ENCODE results near the gene BUD31.

BUD31 gene

DNA sequence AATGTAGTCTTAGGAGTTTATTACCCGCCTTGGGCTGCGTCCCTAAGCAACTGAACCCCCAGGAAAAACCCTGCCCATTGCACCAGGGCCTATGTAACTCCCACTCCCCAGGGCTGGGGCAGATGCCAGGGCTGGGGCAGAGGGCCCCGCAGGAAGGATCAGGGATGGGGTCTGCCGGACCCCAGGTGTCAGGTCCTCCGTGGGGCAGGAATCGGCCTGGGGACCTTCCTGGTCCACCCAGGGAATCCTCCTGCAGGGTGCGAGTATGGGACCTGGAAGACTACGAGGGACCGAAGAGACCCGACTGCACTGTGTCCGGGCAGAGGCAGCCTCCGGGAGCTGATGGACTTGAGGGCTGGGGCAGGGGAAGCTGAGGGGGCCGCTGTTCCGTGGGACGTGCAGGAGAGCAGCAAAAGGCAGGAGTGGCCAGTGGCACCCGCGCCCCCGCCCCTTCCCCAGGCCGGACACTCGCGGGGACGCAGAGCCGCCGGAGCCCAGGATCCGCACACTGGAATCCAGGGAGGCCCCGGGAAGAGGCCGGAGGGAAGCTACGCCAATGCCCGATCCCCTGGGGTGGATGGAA lies 59.7 kb downstream of the BUD31 start:
- Histone ChIP-seq H2AFZ (ENCODE audit: low read depth, low read length, severe bottlenecking) (no peak overlapping the region), H3K4me2 (ENCODE audit: low read depth, low read length, poor library complexity, severe bottlenecking) (no peak overlapping the region), H3F3A (ENCODE audit: insufficient read depth) (peaks cover 15% of the 10 kb centered on the region), H4K20me1 (ENCODE audit: low read depth, low read length) (no peaks in the 10 kb centered on the region), H3K79me2 (ENCODE audit: insufficient read depth, low read length) (peaks cover 33% of the 10 kb centered on the region), H3K27me3 (ENCODE audit: low read length) (no peaks in the 10 kb centered on the region), H3K9ac (ENCODE audit: low read length) (no peak overlapping the region), H3K27ac (ENCODE audit: low read depth, low read length) (no peak overlapping the region), H3K9me3 (ENCODE audit: insufficient read depth, low read length) (no peaks in the 10 kb centered on the region), H3K4me3 (ENCODE audit: insufficient read depth, low read length, poor library complexity, severe bottlenecking) (no peak overlapping the region), H3K36me3 (ENCODE audit: low read length) (peaks cover 4% of the 10 kb centered on the region; the same call in 1 of the 2 replicates), H3K9me2 (replicated peaks; ENCODE audit: insufficient read depth, low read length) (no peaks in the 10 kb centered on the region)
- TF ChIP-seq EZH2phosphoT487 (conservative IDR thresholded peaks at IDR 0.05; ENCODE audit: low read length): no peak
- TF ChIP-seq, protein P1, sequence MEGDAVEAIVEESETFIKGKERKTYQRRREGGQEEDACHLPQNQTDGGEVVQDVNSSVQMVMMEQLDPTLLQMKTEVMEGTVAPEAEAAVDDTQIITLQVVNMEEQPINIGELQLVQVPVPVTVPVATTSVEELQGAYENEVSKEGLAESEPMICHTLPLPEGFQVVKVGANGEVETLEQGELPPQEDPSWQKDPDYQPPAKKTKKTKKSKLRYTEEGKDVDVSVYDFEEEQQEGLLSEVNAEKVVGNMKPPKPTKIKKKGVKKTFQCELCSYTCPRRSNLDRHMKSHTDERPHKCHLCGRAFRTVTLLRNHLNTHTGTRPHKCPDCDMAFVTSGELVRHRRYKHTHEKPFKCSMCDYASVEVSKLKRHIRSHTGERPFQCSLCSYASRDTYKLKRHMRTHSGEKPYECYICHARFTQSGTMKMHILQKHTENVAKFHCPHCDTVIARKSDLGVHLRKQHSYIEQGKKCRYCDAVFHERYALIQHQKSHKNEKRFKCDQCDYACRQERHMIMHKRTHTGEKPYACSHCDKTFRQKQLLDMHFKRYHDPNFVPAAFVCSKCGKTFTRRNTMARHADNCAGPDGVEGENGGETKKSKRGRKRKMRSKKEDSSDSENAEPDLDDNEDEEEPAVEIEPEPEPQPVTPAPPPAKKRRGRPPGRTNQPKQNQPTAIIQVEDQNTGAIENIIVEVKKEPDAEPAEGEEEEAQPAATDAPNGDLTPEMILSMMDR (IDR thresholded peaks at IDR 0.05; ENCODE audit: insufficient read depth, low read length, poor library complexity, severe bottlenecking): no peak

Measured in SU-DHL-6 (cell line).